Endothelial cell (in vitro differentiated cells): ENCODE results near the gene SNX24. TPM values are rescaled to one million over a fixed set of nuclear protein-coding genes. Genes with fewer than 3 reads are reported as not detected.

Experiments used
- DNase-seq: peaks from one replicate; pipeline ENCODE4 v3.0.0; 2021; ENCODE audit warnings: low spot score
- H3K27ac Mint-ChIP-seq: one replicate; pipeline ENCODE4 v1.8.0; 2021; ENCODE audit warnings: mixed read lengths, inconsistent platforms; ENCODE audit not compliant: unreplicated experiment
- H3K27me3 Mint-ChIP-seq: one replicate; pipeline ENCODE4 v1.8.0; 2021; ENCODE audit warnings: mild to moderate bottlenecking, moderate library complexity, mixed read lengths, inconsistent platforms; ENCODE audit not compliant: unreplicated experiment
- H3K36me3 Mint-ChIP-seq: one replicate; pipeline ENCODE4 v1.8.0; 2021; ENCODE audit warnings: mild to moderate bottlenecking, low read depth, mixed read lengths, inconsistent platforms; ENCODE audit not compliant: unreplicated experiment
- H3K4me1 Mint-ChIP-seq: one replicate; pipeline ENCODE4 v1.8.0; 2021; ENCODE audit warnings: mild to moderate bottlenecking, mixed read lengths, inconsistent platforms; ENCODE audit not compliant: unreplicated experiment
- H3K4me3 Mint-ChIP-seq: one replicate; pipeline ENCODE4 v1.8.0; 2021; ENCODE audit warnings: mild to moderate bottlenecking, mixed read lengths, inconsistent platforms; ENCODE audit not compliant: unreplicated experiment
- H3K9me3 Mint-ChIP-seq: one replicate; pipeline ENCODE4 v1.8.0; 2021; ENCODE audit warnings: mixed read lengths, inconsistent platforms; ENCODE audit not compliant: unreplicated experiment
- total RNA-seq: library from RNA; stranded (reverse); fragmentation: NEBNext Ultra II Directional; extraction: Animal tissue kit (Norgen Biotek cat#: 25700); gene quantifications from one replicate; pipeline ENCODE4 v1.2.1, GENCODE V29; 2021; ENCODE audit not compliant: unreplicated experiment
- TF ChIP-seq, protein P1 (sequence below): fragments of 200-600 bp; sonication (generic); IDR thresholded peaks from one replicate; pipeline ENCODE4 v1.5.0; 2021; ENCODE audit warnings: antibody characterized with exemption; ENCODE audit not compliant: unreplicated experiment

Gene SNX24
- total RNA-seq, 1 donor from 2014 or later = 16.1 TPM

DNA sequence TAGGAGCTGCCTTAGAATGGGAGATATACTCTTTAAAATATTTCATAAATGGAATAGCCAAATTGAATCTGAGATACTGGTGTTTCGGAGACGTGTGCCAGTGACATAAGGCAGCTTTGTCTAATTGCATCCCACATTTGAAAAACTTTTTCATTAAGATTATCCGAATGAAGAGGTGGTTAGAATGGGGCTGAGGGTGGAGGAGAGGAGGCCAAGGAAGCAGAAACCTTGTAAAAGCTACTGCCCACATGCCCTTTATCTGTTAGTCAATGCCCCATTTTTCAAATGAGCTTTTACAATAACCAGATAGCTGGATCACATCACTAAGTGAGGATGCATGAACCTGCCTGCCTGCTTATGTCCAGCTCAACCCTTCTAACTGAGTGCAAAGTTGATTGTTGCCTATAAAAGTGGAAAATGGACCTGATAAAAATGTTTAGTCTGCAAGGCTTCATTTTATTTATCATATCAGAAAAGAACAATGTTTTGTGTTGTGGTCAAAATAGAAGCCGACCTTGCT lies 34.8 kb downstream of the SNX24 start:
- Mint-ChIP-seq H3K27me3 (peaks cover 2% of the 10 kb centered on the region), H3K9me3 (no peaks in the 10 kb centered on the region), H3K4me3 (no peak overlapping the region), H3K4me1 (peaks cover 8% of the 10 kb centered on the region), H3K27ac (no peak overlapping the region), H3K36me3 (peaks cover 3% of the 10 kb centered on the region)
- TF ChIP-seq, protein P1, sequence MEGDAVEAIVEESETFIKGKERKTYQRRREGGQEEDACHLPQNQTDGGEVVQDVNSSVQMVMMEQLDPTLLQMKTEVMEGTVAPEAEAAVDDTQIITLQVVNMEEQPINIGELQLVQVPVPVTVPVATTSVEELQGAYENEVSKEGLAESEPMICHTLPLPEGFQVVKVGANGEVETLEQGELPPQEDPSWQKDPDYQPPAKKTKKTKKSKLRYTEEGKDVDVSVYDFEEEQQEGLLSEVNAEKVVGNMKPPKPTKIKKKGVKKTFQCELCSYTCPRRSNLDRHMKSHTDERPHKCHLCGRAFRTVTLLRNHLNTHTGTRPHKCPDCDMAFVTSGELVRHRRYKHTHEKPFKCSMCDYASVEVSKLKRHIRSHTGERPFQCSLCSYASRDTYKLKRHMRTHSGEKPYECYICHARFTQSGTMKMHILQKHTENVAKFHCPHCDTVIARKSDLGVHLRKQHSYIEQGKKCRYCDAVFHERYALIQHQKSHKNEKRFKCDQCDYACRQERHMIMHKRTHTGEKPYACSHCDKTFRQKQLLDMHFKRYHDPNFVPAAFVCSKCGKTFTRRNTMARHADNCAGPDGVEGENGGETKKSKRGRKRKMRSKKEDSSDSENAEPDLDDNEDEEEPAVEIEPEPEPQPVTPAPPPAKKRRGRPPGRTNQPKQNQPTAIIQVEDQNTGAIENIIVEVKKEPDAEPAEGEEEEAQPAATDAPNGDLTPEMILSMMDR = no peak
- no peak for DNase-seq

DNA sequence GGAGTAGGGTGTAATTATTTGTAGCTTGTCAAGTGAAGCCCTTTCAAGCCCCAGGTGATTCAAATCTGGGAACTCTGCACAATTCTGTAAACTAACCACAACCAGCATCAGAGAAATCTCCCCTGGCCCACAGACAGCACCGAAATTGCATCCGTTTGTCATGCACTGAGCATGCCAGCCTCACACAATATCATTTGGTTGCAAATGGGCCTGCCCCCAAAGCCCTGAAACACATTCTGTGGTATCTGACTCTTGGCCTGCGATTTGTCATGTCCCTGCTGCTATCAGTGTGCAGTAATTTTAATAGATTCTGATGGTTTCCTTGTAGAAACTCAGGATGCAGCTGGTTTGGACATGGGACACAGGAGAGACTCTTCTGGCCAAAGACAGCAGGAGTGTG lies 35.3 kb downstream of the SNX24 start:
- peaks cover 13% of the 10 kb centered on the region for H3K4me1 Mint-ChIP-seq
- TF ChIP-seq, protein P1 = no peak
- no peak overlapping the region for H3K27ac Mint-ChIP-seq
- no peaks in the 10 kb centered on the region for H3K9me3 Mint-ChIP-seq
- no peak for DNase-seq
- H3K36me3 Mint-ChIP-seq = peaks cover 3% of the 10 kb centered on the region
- H3K4me3 Mint-ChIP-seq = no peak overlapping the region
- peaks cover 2% of the 10 kb centered on the region for H3K27me3 Mint-ChIP-seq

DNA sequence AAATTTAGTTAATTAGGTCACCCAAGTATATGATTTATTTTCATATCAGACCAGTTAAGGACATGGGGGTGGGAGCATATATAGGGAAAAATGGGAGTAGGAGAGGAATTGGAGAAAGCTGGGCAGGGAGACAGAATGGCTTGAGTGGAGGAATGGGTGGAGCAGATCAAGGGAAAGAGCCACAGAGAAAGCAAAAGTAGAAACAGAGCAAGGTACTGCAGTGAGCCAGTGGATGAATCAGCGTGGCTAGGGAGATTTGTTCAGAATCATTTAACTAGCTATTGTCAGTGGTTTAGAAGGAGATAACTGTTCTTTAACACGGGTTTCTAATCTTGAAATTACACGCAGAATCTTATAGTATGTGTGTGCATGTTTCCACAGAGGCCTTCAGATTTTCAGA lies 37.4 kb downstream of the SNX24 start:
- H3K4me1 Mint-ChIP-seq = peaks cover 16% of the 10 kb centered on the region
- H3K4me3 Mint-ChIP-seq = no peak overlapping the region
- no peak for DNase-seq
- no peak overlapping the region for H3K27ac Mint-ChIP-seq
- no peaks in the 10 kb centered on the region for H3K27me3 Mint-ChIP-seq
- no peaks in the 10 kb centered on the region for H3K36me3 Mint-ChIP-seq
- TF ChIP-seq, protein P1 = no peak
- H3K9me3 Mint-ChIP-seq = no peaks in the 10 kb centered on the region

DNA sequence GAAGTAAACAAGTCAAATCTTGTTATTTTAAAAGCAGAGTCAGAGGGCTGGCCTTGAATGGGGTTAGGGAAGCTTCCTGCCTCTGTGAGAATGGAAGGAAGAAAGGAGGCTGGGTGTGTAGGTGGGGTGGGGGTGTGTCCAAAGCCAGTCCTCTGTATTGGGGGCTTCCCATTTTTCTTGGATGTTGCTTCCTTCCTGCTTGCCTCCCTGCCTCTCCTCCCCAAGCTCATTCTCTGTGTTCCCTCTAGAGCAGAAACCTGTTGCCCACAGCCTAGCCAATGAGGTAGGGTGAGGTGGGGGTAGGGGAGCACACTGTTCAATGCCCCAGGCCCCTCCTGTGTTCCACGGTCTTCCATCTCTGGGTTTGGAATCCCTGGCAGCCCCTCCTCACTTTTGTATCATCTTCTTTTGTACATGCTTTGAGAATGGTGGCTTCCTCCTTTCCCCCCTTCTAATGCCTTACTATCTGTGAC lies 39.7 kb downstream of the SNX24 start:
- no peaks in the 10 kb centered on the region for H3K9me3 Mint-ChIP-seq
- no peaks in the 10 kb centered on the region for H3K27me3 Mint-ChIP-seq
- peaks cover 16% of the 10 kb centered on the region for H3K4me1 Mint-ChIP-seq
- TF ChIP-seq, protein P1 = no peak
- no peaks in the 10 kb centered on the region for H3K36me3 Mint-ChIP-seq
- DNase-seq = no peak
- H3K27ac Mint-ChIP-seq = no peak overlapping the region
- H3K4me3 Mint-ChIP-seq = no peak overlapping the region

DNA sequence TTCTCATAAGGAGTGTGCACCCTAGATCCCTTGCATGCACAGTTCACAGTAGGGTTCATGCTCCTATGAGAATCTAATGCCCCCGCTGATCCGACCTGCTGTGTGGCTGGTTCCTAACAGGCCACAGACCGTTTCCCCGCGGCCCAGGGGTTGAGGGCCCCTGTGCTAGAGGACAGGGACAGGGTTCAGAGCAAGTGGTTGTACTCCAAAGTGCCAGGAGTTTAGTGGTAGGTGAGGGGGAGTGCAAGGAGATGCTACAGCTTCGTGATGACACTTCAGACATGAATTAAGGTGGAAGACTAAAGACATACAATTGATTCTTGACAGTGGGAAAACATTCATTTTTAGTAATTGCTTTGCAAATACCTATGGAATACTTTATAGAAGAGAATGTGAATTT lies 40.5 kb downstream of the SNX24 start:
- no peak overlapping the region for H3K4me3 Mint-ChIP-seq
- no peak overlapping the region for H3K27ac Mint-ChIP-seq
- H3K36me3 Mint-ChIP-seq = no peaks in the 10 kb centered on the region
- TF ChIP-seq, protein P1 = no peak
- H3K9me3 Mint-ChIP-seq = no peaks in the 10 kb centered on the region
- H3K4me1 Mint-ChIP-seq = peaks cover 16% of the 10 kb centered on the region
- no peak for DNase-seq
- H3K27me3 Mint-ChIP-seq = no peaks in the 10 kb centered on the region
